ENCODE measurements around the gene AGBL4.

GRCh38 chr1:48967318-48967717 is 1056.4 kb downstream of the AGBL4 start:
- TF ChIP-seq, protein P1, sequence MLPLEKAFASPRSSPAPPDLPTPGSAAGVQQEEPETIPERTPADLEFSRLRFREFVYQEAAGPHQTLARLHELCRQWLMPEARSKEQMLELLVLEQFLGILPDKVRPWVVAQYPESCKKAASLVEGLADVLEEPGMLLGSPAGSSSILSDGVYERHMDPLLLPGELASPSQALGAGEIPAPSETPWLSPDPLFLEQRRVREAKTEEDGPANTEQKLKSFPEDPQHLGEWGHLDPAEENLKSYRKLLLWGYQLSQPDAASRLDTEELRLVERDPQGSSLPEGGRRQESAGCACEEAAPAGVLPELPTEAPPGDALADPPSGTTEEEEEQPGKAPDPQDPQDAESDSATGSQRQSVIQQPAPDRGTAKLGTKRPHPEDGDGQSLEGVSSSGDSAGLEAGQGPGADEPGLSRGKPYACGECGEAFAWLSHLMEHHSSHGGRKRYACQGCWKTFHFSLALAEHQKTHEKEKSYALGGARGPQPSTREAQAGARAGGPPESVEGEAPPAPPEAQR (tag by site-specific recombination; IDR thresholded peaks at IDR 0.05), result no peak
- no peak for TF ChIP-seq PBX3 (CRISPR knock-in tag; IDR thresholded peaks at IDR 0.05)

Measured in HEK293 (cell line).